GM06990 (cell line): ENCODE results near the gene ZNF668.

Experiments used
- DNase-seq: peaks from one replicate; pipeline ENCODE4 v3.0.0-alpha.2; 2011; ENCODE audit not compliant: insufficient read length; ENCODE audit errors: extremely low read depth
- H3K27me3 ChIP-seq: replicated peaks from 2 replicates; pipeline ENCODE4 v1.6.0; 2011; ENCODE audit warnings: low read length; ENCODE audit not compliant: control insufficient read depth, insufficient read depth
- H3K36me3 ChIP-seq: 2 replicates; pipeline ENCODE4 v1.5.1; 2011; ENCODE audit warnings: low read length; ENCODE audit not compliant: control insufficient read depth, insufficient read depth
- H3K4me3 ChIP-seq: replicated peaks from 2 replicates; pipeline ENCODE4 v1.5.1; 2011; ENCODE audit warnings: low read depth, mild to moderate bottlenecking, control low read depth, low read length
- TF ChIP-seq, protein P1 (sequence below): IDR thresholded peaks from 2 replicates; pipeline ENCODE4 v1.5.1; 2011; ENCODE audit warnings: low read length, control low read depth, mild to moderate bottlenecking, inconsistent platforms; ENCODE audit not compliant: insufficient read depth, poor library complexity, severe bottlenecking

Gene ZNF668

DNA sequence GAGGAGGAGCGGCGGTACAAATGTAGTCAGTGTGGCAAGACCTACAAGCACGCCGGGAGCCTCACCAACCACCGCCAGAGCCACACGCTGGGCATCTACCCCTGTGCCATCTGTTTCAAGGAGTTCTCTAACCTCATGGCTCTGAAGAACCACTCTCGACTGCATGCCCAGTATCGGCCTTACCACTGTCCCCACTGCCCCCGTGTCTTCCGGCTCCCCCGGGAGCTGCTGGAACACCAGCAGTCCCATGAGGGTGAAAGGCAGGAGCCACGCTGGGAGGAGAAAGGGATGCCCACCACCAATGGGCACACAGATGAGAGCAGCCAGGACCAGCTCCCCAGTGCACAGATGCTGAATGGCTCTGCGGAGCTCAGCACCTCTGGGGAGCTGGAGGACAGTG lies 3.0 kb upstream of the ZNF668 start:
- TF ChIP-seq, protein P1, sequence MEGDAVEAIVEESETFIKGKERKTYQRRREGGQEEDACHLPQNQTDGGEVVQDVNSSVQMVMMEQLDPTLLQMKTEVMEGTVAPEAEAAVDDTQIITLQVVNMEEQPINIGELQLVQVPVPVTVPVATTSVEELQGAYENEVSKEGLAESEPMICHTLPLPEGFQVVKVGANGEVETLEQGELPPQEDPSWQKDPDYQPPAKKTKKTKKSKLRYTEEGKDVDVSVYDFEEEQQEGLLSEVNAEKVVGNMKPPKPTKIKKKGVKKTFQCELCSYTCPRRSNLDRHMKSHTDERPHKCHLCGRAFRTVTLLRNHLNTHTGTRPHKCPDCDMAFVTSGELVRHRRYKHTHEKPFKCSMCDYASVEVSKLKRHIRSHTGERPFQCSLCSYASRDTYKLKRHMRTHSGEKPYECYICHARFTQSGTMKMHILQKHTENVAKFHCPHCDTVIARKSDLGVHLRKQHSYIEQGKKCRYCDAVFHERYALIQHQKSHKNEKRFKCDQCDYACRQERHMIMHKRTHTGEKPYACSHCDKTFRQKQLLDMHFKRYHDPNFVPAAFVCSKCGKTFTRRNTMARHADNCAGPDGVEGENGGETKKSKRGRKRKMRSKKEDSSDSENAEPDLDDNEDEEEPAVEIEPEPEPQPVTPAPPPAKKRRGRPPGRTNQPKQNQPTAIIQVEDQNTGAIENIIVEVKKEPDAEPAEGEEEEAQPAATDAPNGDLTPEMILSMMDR = no peak
- peaks cover 38% of the 10 kb centered on the region for H3K36me3 ChIP-seq

DNA sequence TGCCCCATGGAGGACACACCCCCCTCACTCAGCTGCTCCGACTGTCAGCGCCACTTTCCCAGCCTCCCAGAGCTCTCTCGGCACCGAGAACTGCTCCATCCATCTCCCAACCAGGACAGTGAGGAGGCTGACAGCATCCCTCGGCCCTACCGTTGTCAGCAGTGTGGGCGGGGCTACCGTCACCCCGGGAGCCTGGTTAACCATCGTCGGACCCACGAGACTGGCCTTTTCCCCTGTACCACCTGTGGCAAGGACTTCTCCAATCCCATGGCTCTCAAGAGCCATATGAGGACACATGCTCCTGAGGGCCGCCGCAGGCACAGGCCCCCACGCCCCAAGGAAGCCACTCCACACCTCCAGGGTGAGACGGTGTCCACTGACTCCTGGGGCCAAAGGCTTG lies 2.3 kb upstream of the ZNF668 start:
- H3K36me3 ChIP-seq = peaks cover 38% of the 10 kb centered on the region
- DNase-seq = no peak

More for the DNA sequence above, 3.0 kb upstream of the ZNF668 start:
- no peak for DNase-seq
- no peak overlapping the region for H3K4me3 ChIP-seq
- no peaks in the 10 kb centered on the region for H3K27me3 ChIP-seq

DNA sequence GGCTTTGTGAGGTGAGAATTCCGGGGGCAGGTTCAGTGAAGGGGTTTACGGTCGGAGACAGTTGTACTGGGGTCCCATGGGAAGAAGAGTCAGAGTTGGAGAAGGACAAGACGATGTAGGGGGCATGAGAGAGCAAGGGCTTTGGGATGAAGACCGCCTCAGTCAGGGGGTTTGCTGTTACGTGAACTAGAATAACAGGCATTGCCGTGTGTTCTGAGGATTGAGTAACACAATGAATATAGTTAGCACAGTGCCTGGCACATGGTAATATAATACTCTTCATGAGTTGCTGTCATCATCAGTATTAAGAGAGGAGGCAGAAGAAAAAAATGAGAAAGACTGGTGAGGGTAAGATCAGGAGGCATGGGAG lies 759 bp upstream of the ZNF668 start:
- peak overlapping the region; percentile 89 for H3K4me3 ChIP-seq
- H3K36me3 ChIP-seq = peaks cover 30% of the 10 kb centered on the region
- DNase-seq = no peak
- no peaks in the 10 kb centered on the region for H3K27me3 ChIP-seq
- TF ChIP-seq, protein P1 = no peak

More for the DNA sequence above, 2.3 kb upstream of the ZNF668 start:
- Histone ChIP-seq H3K27me3 (no peaks in the 10 kb centered on the region), H3K4me3 (no peak overlapping the region)
- TF ChIP-seq, protein P1 = no peak

DNA sequence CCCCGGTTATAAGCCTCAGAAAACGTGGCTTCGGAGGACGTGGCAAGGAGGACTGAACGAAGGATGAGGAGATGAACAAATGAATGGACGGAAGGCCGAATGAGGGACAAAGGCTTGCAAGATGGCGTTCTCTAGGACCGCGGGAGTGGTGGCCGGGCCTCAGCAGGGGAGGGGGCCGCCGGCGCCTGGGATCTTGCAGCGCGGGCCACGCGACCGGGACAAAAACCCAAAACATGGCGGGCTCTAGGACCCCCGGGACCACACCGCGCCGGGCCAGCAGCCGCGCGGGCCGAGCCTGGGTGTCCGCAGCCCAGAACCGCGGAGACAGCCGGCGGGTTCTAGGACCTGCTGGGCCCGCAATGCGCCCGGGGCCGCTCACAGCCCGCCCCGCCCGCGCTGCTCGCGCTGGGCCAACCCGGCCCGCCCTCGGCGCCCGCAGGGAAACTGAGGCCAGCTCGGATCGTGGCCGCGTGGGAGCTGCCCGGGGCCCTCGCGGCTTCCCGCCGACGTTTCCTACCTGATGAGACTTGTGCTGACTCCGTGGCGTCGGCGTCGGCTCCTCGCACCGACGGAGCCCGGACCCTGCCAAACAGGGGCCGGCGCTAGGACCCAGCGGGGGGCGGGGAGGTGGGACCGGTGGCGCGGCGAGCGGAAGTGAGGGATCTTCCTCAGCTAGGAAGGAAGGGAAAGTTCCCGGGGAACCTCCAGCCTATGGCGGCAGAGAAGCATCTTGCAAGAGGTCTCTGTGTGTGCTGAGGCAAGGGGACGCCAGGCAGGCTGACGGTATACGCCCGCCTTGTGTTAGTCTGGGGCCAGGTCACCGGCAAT lies 684 bp downstream of the ZNF668 start:
- peaks cover 19% of the 10 kb centered on the region for H3K36me3 ChIP-seq
- TF ChIP-seq, protein P1 = no peak
- peak overlapping the region; percentile 89 for H3K4me3 ChIP-seq
- no peaks in the 10 kb centered on the region for H3K27me3 ChIP-seq
- DNase-seq = peak; percentile 92

DNA sequence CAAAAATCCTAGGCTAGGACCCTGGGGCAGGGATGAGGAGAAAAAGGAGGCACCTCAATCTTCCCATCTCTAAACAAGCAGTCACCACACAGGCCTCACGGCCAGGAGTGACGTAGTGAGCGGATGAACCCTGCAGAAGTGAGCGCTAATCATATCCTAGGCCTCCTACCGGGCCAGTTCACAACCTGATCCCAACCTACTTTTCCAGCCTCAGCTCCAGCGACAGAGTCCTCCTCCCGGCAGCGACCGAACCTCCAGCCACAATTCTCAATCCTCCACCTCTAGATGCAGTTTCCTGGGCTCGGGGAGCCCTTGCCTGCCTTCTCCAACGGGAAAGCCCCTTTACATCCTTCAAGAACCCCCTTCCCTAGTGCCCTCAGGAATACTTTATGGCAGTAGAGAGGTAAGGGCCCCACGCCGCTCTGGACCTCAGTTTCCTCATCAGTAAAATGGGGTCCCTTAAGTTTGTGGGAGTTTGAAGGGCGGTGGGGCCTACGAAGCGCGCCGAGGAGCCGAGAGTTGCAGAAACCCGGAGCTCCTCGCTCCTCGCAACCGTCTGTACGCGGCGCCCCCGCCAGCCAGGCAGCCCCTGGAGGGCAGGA lies 1.4 kb downstream of the ZNF668 start:
- peak; percentile 47 for DNase-seq
- TF ChIP-seq, protein P1 = no peak
- Histone ChIP-seq H3K36me3 (peaks cover 13% of the 10 kb centered on the region), H3K27me3 (no peaks in the 10 kb centered on the region), H3K4me3 (peak overlapping the region; percentile 89)
